Mesenchymal stem cell (in vitro differentiated cells and primary cell): Measurements from ENCODE around the gene SLC46A3.

Source experiments
- DNase-seq: peaks from one replicate; pipeline ENCODE4 v3.0.0-alpha.2; 2013
- H2AFZ ChIP-seq: one replicate; pipeline ENCODE4 v1.6.1; 2013; ENCODE audit warnings: low read depth, mild to moderate bottlenecking, control low read depth, inconsistent platforms, low read length, moderate library complexity
- H2AK5ac ChIP-seq: 2 replicates; pipeline ENCODE4 v1.6.1; 2013; ENCODE audit warnings: low read length, moderate library complexity, mild to moderate bottlenecking, inconsistent platforms; ENCODE audit not compliant: severe bottlenecking
- H2BK120ac ChIP-seq: one replicate; pipeline ENCODE4 v1.6.1; 2013; ENCODE audit warnings: low read depth, mild to moderate bottlenecking, inconsistent platforms, low read length, moderate library complexity
- H2BK12ac ChIP-seq, 2 experiments: one replicate each; pipeline ENCODE4 v1.6.1; 2013; ENCODE audit warnings: inconsistent platforms in 2 of 2, low read length in 2 of 2, mild to moderate bottlenecking in 2 of 2, moderate library complexity in 2 of 2, control low read depth in 1 of 2
- H2BK15ac ChIP-seq: one replicate; pipeline ENCODE4 v1.6.1; 2013; ENCODE audit warnings: mild to moderate bottlenecking, low read depth, inconsistent platforms; ENCODE audit not compliant: poor library complexity, severe bottlenecking
- H2BK5ac ChIP-seq: 2 replicates; pipeline ENCODE4 v1.6.1; 2013; ENCODE audit warnings: low read depth, mild to moderate bottlenecking, low read length, control low read depth, inconsistent platforms; ENCODE audit not compliant: poor library complexity, severe bottlenecking
- H3K14ac ChIP-seq, 2 experiments: one replicate each; pipeline ENCODE4 v1.6.1; 2013; ENCODE audit warnings: inconsistent platforms in 2 of 2, low read length in 2 of 2, control low read depth in 1 of 2, mild to moderate bottlenecking in 1 of 2, moderate library complexity in 1 of 2
- H3K18ac ChIP-seq, 2 experiments: one replicate each; pipeline ENCODE4 v1.6.1; 2013; ENCODE audit warnings: inconsistent platforms in 2 of 2, low read length in 2 of 2, control low read depth in 1 of 2, low read depth in 1 of 2, mild to moderate bottlenecking in 1 of 2
- H3K23ac ChIP-seq, 2 experiments: one replicate each; pipeline ENCODE4 v1.6.1; 2013; ENCODE audit warnings: inconsistent platforms in 2 of 2, low read length in 2 of 2, mild to moderate bottlenecking in 2 of 2, moderate library complexity in 2 of 2, control low read depth in 1 of 2
- H3K27ac ChIP-seq: 2 replicates; pipeline ENCODE4 v1.5.1; 2013; ENCODE audit warnings: mild to moderate bottlenecking, moderate library complexity, low read length, control low read depth, inconsistent platforms; ENCODE audit not compliant: poor library complexity, severe bottlenecking
- H3K27me3 ChIP-seq, 2 experiments: 2 replicates each; pipeline versions ENCODE4 v1.6.1 to v1.7.0; 2013; ENCODE audit warnings: low read length in 2 of 2, mild to moderate bottlenecking in 2 of 2, moderate library complexity in 2 of 2, control low read depth in 1 of 2, inconsistent platforms in 1 of 2; ENCODE audit not compliant: control insufficient read depth in 1 of 2, insufficient read depth in 1 of 2
- H3K36me3 ChIP-seq, 2 experiments: 2 replicates each; pipeline versions ENCODE4 v1.6.1 to v1.7.0; 2013; ENCODE audit warnings: low read length in 2 of 2, control low read depth in 1 of 2, inconsistent platforms in 1 of 2, low read depth in 1 of 2, mild to moderate bottlenecking in 1 of 2; ENCODE audit not compliant: insufficient read depth in 2 of 2, control insufficient read depth in 1 of 2
- H3K4ac ChIP-seq, 2 experiments: one replicate each; pipeline ENCODE4 v1.6.1; 2013; ENCODE audit warnings: inconsistent platforms in 2 of 2, low read length in 2 of 2, mild to moderate bottlenecking in 2 of 2, moderate library complexity in 2 of 2, control low read depth in 1 of 2, low read depth in 1 of 2
- H3K4me1 ChIP-seq: 2 replicates; pipeline ENCODE4 v1.6.1; 2013; ENCODE audit warnings: low read depth, low read length, control low read depth; ENCODE audit not compliant: control insufficient read depth, insufficient read depth
- H3K4me2 ChIP-seq: 2 replicates; pipeline ENCODE4 v1.6.1; 2013; ENCODE audit warnings: low read length, mild to moderate bottlenecking, inconsistent platforms; ENCODE audit not compliant: poor library complexity, severe bottlenecking
- H3K4me3 ChIP-seq, 2 experiments: 2 replicates each; pipeline versions ENCODE4 v1.5.1 to v1.7.0; 2013; ENCODE audit warnings: low read length in 2 of 2, mild to moderate bottlenecking in 2 of 2, control low read depth in 1 of 2, low read depth in 1 of 2; ENCODE audit not compliant: insufficient read depth in 1 of 2
- H3K79me1 ChIP-seq: replicated peaks from 2 replicates; pipeline ENCODE4 v1.6.1; 2013; ENCODE audit warnings: mild to moderate bottlenecking, control low read depth, low read length, inconsistent platforms; ENCODE audit not compliant: poor library complexity, severe bottlenecking
- H3K9ac ChIP-seq: 2 replicates; pipeline ENCODE4 v1.7.0; 2013; ENCODE audit warnings: mild to moderate bottlenecking, low read length, moderate library complexity
- H3K9me3 ChIP-seq: 2 replicates; pipeline ENCODE4 v1.7.0; 2013; ENCODE audit warnings: mild to moderate bottlenecking, low read length; ENCODE audit not compliant: control insufficient read depth
- H4K8ac ChIP-seq: one replicate; pipeline ENCODE4 v1.6.1; 2013; ENCODE audit warnings: inconsistent platforms, mild to moderate bottlenecking, low read length, moderate library complexity
- H4K91ac ChIP-seq: one replicate; pipeline ENCODE4 v1.6.1; 2013; ENCODE audit warnings: mild to moderate bottlenecking, low read length, inconsistent platforms
- WGBS: methylation state at CpG from one replicate; pipeline ENCODE4 v1.1.7; 2013; ENCODE audit warnings: mixed read lengths; 5-methylcytosine and 5-hydroxymethylcytosine counted together

Gene SLC46A3

GRCh38 chr13:28754698-28755545 is 36.2 kb upstream of the SLC46A3 start:
- Histone ChIP-seq H3K36me3 (no peaks in the 10 kb centered on the region), H2BK12ac (peak overlapping the region; percentile 84 to 87), H3K27me3 (no peaks in the 10 kb centered on the region), H3K9ac (no peak overlapping the region), H4K8ac (peak overlapping the region; percentile 99), H3K27ac (no peak overlapping the region), H2AK5ac (peak overlapping the region; percentile 12), H3K23ac (no peak overlapping the region), H3K9me3 (peaks cover 24% of the 10 kb centered on the region), H3K4me2 (peak overlapping the region; percentile 12), H3K4me3 (no peak overlapping the region), H3K18ac (peak overlapping the region; percentile 68 to 90), H2AFZ (peak overlapping the region; percentile 30), H2BK120ac (peak overlapping the region; percentile 77), H3K4ac (peak overlapping the region; percentile 79 to 89), H3K4me1 (peaks cover 7% of the 10 kb centered on the region), H2BK5ac (no peak overlapping the region), H4K91ac (peak overlapping the region; percentile 97), H3K79me1 (no peaks in the 10 kb centered on the region), H2BK15ac (peak overlapping the region; percentile 80), H3K14ac (peak overlapping the region in 1 of 2 experiments; percentile 6)
- 79% methylated on average over 30 of the region's 32 CpGs for WGBS
- DNase-seq = peak; percentile 47

- Histone ChIP-seq H2BK15ac (peak overlapping the region; percentile 77), H3K14ac (peak overlapping the region in 1 of 2 experiments; percentile 70), H3K27me3 (no peaks in the 10 kb centered on the region), H4K8ac (peak overlapping the region; percentile 76), H3K4me2 (no peak overlapping the region), H3K9ac (peak overlapping the region; percentile 71), H3K4ac (peak overlapping the region; percentile 85 to 89), H2AFZ (no peak overlapping the region), H3K9me3 (peaks cover 19% of the 10 kb centered on the region), H2BK120ac (peak overlapping the region; percentile 87), H4K91ac (peak overlapping the region; percentile 82), H3K4me3 (no peak overlapping the region), H3K18ac (peak overlapping the region; percentile 68 to 82), H2BK5ac (peak overlapping the region; percentile 53), H3K27ac (peak overlapping the region; percentile 84), H3K23ac (no peak overlapping the region), H3K36me3 (no peaks in the 10 kb centered on the region), H2AK5ac (peak overlapping the region; percentile 67), H3K79me1 (no peaks in the 10 kb centered on the region), H3K4me1 (peaks cover 7% of the 10 kb centered on the region), H2BK12ac (peak overlapping the region; percentile 84 to 94)
- DNase-seq = no peak
- 94% methylated on average over 3 of the region's 3 CpGs for WGBS
Observed at GRCh38 chr13:28753946-28754345, 35.2 kb upstream of the SLC46A3 start.

GRCh38 chr13:28753208-28753892 is 34.6 kb upstream of the SLC46A3 start:
- peak overlapping the region in 1 of 2 experiments; percentile 80 for H3K4ac ChIP-seq
- H3K4me1 ChIP-seq = peaks cover 7% of the 10 kb centered on the region
- DNase-seq = peak; percentile 92
- H3K27me3 ChIP-seq = no peaks in the 10 kb centered on the region
- no peak overlapping the region for H2BK15ac ChIP-seq
- H3K9me3 ChIP-seq = peaks cover 13% of the 10 kb centered on the region
- H3K14ac ChIP-seq = no peak overlapping the region
- H3K36me3 ChIP-seq = no peaks in the 10 kb centered on the region
- H3K23ac ChIP-seq = no peak overlapping the region
- peak overlapping the region; percentile 68 for H4K91ac ChIP-seq
- no peaks in the 10 kb centered on the region for H3K79me1 ChIP-seq
- no peak overlapping the region for H2AFZ ChIP-seq
- peak overlapping the region; percentile 87 for H2BK120ac ChIP-seq
- H3K4me2 ChIP-seq = no peak overlapping the region
- H3K9ac ChIP-seq = peak overlapping the region; percentile 71
- peak overlapping the region in 1 of 2 experiments; percentile 41 for H3K4me3 ChIP-seq
- H3K18ac ChIP-seq = peak overlapping the region; percentile 55 to 92
- H2BK12ac ChIP-seq = peak overlapping the region; percentile 78 to 84
- WGBS = 28% methylated on average over 5 of the region's 5 CpGs
- peak overlapping the region; percentile 82 for H4K8ac ChIP-seq
- H3K27ac ChIP-seq = peak overlapping the region; percentile 84
- H2BK5ac ChIP-seq = peak overlapping the region; percentile 31
- H2AK5ac ChIP-seq = peak overlapping the region; percentile 31
